Gastroesophageal sphincter (tissue), 3 donors: ENCODE results near the gene EIF4B.

ENCODE experiments used
- CTCF ChIP-seq, 4 experiments: fragments of 200-600 bp in 2 of 4; fragments of 450-650 bp in 2 of 4; sonication (generic) in 1 of 4; IDR thresholded peaks; one replicate each; pipeline ENCODE4 v1.5.1; 2017 to 2019; ENCODE audit warnings: antibody characterized with exemption in 4 of 4, mild to moderate bottlenecking in 2 of 4, moderate library complexity in 2 of 4
- EP300 ChIP-seq: sonication (generic); formaldehyde crosslinking; IDR thresholded peaks from one replicate; pipeline ENCODE4 v1.6.1; 2017; ENCODE audit warnings: antibody characterized with exemption, mild to moderate bottlenecking
- POLR2AphosphoS5 ChIP-seq: sonication (generic); formaldehyde crosslinking; IDR thresholded peaks from one replicate; pipeline ENCODE4 v1.6.1; 2017; ENCODE audit warnings: antibody characterized with exemption

- TF ChIP-seq EP300 (no peak), CTCF (IDR thresholded peaks at IDR 0.05) (no peak), POLR2AphosphoS5 (no peak)
These were observed 41.5 kb upstream of the EIF4B start for GRCh38 chr12:52964556-52965336.
